ENCODE data around the gene PRKN.
A peak's percentile ranks its signal among the peaks of the same experiment; 100 is the strongest.

The PRKN gene

DNA sequence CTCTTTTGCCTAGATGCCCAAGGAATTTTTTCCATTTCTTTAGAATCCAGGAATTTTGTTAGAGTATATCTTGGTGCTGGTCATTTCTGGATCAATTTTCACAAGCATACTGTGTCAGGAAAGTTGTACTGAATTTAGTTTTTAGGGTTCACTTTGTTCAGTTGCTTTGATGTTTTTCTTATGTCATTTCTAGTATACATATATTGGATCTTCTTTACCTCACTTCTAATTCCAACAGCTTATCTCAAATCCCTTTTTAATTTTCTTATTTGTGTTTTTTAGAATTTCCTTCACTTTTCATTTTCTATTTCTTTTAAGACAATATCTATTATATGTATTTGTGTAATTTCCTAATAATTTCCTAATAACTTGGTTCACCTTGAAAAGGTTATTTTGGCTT is 1172.7 kb downstream of the PRKN start:
- no peak for DNase-seq

DNA sequence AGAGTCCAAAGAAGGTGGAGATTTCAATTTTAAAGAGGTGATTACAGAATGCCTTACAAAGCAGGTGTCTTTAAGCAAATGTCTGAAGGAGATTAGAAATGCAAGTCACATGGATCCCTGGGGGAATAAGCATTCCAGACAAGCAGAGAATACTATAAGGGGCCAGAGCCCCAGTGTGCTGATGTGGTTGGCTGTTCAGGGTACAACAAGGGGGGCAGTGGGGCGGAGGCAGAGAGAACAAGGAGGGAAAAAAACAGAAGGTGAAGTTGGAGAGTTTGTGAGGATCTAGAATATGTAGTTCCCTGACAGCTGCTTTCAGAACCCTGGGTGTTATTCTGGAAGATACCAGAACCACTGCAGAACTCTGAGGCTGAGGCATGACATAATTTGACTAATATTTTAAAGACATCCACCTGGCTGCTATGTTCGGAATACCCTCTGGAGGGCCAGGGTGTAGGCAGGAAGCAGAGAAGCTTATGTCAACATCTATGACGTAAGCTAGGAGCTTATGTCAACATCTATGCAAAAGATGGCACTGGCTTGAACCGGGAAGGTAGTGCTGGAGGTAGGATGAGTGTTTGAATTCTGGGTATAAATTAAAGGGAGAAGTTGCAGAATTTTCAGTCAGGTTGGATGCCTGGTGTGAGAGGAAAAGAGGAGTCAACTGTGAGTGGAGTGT is 1177.5 kb downstream of the PRKN start:
- DNase-seq: no peak

DNA sequence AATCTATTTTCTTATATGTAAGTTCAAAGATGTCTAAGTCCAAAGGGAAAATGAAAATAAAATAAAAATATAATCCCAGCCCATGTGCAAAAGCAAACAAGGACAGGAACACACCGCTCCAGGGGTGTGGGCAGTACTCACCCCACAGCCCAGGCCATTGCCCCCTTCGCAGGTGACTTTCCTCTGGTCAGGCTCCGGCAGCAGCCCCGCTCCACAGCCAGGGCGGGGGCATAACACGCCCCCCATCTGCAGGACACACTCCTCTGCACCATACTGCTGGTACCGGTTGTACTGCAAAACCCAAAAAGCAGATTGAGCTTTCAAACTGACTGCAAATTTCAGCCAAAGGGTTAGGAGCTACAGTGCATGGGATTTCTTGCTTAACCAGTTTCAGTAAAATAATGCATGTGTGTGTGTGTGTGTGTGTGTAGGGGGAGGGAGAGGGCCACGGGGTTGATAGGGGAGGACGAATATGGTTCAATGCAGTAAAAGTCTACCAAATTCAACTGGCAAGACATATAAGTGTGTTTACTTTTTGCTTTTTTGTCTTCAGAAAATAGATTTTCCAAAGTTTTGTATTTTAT is 1178.8 kb downstream of the PRKN start:
- no peak for DNase-seq

DNA sequence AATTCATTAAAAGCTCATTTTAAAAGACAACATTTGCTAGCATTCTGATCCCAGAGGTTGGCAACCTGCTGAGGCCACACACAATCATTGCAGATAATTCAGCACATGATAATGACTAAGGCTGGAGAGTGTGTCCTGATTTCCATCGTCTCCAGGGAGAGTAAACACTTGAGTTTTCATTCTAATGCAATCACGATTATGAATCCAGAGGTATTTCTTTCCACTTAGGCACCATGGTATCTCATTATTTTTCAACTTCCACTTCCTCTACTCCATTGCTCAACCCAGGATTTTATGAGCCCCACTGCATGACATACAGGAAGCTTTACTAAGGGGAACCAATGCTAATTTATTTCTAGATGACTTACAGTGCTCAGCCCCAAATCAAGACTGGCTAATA is 1179.9 kb downstream of the PRKN start:
- DNase-seq: no peak

DNA sequence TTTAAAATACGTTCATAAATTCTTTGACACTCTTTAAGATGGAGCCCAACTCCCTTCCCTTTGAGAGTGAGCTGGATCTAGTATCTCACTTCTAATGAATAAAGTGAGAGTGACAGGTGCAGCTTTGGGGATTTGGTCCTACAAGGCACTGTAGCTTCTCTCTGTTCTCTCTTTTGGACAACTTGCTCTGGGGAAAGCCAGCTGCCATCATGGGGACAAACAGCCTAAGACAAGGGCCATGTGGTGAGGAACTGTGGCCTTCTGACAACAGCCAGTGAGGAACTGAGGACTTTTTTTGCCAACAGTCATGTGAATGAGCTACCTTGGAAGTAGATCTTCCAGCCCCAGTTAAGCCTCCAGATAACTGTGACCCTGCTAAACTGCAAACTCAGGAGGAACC is 1180.9 kb downstream of the PRKN start:
- no peak for DNase-seq

DNA sequence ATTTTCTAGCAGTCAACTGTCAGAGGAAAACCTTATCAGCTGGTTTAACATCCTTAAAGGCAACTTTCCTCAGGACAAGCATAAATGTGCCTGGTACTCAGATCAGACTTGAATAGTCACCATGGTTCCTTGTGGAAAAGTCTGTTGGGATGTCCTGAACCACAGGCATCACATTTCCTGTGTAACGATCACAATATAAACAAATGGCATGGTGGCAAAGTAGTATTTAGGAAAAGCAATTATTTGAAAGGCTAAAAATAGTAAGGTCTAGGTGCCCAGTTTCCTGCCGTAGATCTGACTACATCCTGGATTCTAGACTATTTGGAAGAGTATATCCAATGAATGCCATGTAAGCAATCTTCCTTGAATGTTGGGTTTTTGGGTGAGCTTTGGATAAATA is 1181.8 kb downstream of the PRKN start:
- no peak for DNase-seq

DNA sequence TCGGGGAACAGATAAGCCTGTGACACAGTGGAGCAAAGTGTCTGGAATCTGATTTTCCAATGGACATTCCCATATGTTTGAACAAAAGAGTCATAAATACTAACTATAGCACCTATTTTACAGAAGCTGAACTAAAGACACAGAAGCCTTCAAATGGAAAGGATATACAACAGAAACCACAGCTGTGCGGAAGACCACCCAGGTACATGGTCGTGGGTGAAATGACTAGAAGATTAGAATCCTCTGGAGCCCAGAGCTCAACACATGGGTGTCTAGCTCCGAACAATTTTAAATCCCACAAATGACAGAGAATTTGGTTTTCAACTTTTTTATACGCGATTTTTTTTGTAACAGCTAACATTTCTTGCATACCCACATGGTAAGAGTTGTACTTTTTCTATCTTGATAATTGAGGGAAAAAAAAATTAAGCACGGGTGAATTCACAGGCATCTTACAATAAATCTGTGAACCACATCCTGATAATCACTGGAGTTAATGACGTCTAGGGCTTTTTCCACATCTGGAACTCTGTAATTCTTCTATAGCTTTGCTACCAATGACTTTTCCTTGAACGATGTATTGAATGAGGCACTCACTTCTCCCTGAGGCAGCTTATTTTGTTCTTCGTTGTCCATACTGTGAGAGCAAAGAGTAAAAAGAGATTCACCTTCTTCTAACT is 1182.6 kb downstream of the PRKN start:
- no peak for DNase-seq

DNA sequence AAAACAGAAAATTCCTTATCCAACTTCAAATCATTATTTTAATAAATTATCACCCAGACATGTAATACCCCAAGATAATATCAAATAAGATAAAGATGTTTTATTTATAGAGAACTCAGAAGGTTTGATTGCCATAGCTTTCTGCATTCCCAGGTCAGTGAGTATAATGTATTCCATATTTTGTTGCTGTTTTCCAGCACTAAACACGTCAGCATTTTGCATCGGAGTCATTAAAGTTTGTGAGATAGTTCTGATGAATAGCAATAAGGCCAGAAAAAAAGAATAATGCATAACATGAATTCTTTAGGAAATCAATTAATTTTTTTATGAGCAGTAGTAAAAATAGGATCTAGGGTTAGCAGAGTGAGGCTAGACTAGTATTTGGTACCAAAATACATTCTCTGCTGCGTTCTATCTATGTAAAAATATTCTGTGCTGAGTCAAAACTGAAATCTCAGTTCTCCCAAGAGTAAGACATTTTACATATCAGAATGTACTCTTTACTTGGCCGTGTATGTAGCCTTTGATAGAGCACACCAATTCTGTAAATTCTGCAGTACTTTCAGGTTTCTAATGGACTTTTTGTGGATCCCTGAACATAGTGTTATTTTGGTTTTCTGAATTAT is 1183.8 kb downstream of the PRKN start:
- no peak for DNase-seq

DNA sequence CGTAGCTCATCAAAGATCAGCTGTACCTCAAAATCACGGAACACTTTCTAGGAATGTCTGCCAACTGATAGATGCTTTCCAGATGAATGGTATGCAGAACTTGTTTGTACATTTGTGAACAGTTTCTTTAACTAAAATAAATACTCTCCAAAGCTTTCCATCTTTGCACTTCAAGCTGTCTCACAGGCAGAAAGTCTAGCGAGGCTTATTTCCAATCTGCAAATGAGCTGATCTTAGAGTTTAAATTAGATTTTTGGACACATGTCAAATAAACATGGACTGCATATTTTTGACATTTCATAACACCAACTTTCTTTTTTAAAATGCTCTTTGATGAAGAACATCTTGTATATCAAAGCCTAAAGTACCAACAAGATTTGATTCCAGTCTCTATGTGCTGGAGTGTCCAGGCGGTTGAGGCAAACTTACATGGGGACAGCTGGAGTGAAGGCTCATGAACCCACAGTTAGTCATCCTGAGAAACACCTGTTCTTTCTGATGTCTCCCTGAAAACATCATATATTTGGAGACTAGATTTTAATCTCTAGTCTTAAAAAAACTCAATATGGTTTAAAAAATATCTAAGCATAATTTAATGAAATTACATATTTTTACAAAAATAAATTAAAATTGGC is 1185.1 kb downstream of the PRKN start:
- no peak for DNase-seq

DNA sequence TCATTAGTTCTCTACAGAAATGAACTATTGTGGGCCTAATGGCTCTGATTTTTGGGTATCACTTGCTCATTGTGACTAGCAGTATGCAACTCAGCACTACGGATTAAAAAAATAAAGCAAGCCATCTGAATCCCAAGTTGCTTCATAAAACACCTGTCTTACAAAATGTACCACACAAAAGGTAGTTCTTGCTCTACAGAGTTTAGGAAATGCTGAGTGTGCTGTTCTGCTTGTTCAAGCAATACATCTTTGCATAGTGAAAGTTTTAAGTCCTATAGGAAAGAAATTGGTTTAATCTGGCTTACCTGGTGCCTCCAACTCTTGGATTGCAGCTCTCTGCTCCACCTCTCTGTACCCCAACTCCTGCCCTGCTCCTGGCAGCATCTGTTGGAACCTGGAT is 1187.0 kb downstream of the PRKN start:
- no peak for DNase-seq

DNA sequence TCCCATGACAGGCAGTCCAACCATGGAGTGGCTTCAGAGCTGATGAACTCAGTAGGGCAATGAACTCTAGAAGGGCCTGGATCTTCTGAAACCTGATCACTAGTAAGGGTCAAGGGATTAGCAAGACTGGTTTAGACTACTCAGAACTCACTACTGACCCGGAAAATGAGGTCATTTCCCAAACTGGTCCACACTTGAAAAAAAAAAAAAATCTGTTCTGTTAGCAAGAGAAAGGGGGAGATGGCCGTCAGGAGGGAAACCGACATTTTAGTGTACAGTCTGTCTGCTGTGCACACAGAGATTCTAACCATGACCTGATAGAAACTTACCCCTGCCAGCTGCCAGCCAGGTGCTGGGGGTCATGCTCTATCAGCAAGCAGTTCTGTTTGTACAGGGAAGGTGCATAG is 1191.3 kb downstream of the PRKN start:
- no peak for DNase-seq

DNA sequence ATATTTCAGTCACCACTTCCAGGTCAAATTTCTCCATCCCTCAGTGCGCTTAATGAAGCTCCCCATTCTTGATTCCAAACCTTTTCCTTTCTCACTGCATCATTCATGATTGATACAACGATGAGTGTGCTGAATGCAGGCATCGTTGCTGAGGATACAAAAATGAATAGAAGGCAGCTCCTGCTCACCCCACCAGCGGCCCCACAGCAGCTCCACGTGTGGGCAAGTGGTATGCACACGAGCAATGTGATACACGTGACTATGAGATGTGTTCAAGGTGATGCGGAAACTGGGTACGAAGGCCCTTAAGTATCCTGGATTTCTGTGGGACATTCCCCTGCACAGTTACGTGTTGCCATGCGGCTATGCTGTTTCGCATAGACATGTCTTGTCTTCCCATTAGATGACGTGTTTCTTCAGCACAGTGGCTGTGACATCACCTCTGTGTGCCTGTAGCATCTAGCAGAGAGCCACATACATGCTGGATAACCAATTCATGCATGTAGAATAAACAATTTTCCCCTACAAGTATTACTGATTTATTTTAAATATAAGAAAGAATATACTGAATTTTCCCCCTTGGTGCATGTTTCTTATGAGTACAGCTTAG is 1193.2 kb downstream of the PRKN start:
- DNase-seq: peak in 1 of 6 experiments; percentile 0

DNA sequence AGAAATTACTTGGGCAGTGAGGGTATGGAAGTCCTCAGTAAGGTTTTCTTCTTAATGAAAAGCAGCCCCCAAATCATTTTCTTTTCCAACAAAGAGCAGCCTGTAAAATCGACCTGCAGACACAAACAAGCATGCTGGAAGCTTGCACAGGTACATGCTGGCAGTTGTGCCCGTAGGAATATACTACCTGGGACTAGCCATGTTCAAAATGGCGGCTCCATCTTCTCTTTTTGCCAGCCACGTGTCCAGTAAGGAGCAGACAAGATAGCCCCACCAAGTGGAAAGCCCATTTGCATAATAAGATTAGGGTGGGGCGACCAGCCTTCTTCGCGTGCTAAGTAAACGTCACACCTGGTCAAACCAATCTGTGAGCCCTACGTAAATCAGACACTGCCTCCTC is 1194.3 kb downstream of the PRKN start:
- DNase-seq: no peak

DNA sequence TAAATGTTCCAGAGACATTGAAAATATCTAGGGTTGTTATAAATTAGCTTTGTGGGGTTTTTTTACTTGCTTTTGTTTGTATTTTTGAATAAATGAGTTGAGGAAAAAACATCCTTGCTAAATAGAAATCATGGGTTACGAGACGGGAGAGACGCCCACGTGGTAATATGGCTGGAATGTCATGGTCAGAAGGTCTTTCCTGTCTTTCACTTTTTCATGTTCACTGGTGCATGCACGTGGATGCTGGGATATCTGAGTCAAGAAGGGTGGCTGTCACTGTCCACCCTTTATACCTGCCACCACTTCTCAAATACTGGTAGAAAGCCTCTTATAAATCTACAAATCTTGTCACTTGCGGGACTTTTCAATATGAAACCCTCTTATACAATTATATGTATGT is 1195.0 kb downstream of the PRKN start:
- DNase-seq: no peak

DNA sequence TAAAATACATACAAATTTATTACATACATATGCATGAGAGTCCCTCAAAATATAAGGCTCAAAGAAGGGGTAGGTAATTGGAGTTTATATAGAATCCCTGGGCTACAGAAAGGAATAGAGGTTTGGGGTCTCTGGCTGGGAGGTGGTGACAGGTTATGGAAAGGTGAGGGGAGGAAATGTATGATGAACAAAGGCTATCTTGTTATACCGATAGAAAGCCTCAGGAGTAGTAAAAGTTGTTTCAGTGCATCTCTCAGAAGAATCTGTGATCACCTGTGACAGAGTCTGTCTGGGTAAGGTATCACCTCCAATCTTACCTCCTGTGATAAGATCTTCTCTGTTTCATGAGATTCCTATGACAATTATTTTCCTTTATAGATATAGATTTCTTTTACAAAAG is 1200.8 kb downstream of the PRKN start:
- DNase-seq: no peak

DNA sequence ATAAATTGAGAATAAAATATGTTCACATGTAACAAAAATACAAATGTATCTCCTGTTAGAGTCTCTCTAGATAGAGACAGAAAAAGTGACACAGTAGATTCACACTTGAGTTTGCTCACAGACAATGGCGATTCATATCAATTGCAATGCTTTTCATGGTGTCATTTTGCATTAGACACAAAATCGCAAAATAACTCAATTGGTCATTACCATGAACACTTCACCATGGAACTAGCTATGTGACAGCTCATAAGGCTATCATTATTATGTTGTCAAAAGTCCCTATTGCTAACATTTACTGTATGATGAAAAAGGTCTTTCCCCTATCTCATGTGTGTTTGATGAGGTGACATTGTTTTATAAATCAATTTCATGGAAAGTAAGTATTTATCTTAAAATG is 1204.2 kb downstream of the PRKN start:
- no peak for DNase-seq

DNA sequence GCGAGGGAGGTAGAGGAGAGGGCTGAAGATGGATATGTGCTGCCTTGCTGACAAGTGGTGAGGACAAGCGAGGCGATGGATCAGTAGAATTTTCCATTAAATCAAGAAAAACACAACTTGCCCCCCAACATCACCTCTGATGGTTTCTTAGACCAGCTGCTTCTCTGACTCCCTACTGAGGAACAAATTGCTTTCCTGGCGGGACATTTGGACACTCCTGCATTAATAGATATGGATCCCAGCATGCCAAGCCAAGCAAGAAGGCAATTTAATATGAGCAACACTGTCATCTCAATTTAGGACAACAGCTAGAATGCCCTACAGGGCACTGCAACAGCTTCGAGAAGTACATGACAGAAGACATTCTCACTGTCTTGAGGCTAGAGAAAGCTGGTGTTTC is 1205.3 kb downstream of the PRKN start:
- DNase-seq: no peak

DNA sequence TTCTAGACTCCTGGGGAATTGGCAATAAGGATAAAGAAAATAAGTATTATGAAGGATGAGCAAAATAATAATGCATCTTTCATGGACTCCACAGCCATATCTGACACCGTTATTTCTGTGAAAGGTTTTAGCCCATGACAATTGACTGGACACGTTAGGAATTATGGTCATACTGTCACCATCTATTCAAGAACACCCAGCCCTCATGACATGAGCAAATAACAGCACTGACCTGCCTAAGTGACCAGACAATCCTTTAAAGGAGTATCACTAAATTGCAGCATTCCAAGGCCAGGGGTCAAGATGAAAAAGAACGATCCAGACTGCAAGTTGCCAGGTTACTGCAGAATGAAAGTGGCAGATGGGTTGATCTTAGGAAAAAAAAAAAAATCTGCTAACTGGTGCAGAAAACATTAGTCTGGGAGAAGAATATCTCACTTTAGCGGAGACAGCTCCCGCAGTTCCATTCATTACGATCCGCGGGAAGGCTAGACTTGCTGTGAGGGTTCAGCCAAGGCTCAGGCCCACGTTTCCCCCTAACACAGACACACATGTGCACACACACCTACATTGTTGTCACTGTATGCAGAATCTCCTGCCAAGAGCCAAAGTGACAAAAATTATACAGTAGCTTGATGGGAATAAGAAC is 1216.0 kb downstream of the PRKN start:
- DNase-seq: no peak

DNA sequence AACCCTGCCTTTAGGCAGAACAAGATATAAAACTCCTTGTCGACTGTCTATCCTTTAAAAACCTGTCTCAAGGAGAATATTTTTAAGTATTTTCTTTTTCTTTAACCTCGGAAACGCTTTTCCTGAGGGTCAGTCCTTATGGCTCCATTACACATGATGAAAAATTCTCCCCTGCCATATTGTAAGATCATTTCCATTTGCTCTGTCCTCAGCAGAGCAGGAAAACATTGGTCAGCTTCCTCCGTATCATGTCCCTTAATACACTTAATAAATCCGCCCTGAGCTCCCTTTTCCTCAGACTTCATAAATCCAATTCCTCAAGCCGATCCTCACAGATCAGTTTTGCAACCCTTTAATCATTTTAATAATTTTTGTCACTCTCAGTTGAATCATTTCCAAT is 1219.2 kb downstream of the PRKN start:
- DNase-seq: no peak

DNA sequence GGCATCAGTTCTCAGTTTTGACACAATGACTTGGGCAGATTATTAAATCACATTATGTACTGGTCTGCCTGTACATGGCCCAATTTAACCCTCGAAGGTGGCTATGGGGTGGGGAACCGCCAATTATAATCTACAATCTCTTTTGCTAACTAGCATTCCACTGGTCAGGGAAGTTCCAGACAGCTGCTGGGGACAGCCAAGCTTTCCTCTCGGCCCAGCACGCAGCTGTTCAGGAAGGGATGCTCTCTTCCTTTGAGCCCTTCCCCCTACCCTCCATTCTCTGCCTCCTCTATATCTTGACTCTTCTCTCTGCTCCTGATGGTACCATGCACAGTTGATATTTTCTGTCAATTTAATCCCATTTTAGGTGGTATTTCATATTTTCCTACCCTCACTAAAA is 1220.2 kb downstream of the PRKN start:
- no peak for DNase-seq

DNA sequence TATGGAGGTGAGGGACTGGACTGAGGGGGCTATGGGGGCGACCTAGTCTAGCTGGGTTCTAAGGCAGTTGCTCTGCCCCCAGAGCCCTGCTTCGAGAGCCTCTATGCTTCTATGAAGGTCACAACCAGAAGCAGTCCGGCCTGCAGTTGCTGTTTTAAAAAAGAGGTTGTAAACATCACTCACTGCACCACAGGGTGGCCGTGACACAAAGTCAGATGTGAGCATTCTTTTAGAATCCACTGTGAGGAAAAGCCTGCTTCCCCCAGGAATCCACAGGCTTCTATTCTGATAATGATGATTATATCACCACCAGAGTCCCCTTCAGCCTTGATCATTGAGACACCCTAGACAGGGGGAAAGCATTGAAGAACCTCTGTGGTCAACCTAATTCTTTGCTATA is 1224.0 kb downstream of the PRKN start:
- no peak for DNase-seq

DNA sequence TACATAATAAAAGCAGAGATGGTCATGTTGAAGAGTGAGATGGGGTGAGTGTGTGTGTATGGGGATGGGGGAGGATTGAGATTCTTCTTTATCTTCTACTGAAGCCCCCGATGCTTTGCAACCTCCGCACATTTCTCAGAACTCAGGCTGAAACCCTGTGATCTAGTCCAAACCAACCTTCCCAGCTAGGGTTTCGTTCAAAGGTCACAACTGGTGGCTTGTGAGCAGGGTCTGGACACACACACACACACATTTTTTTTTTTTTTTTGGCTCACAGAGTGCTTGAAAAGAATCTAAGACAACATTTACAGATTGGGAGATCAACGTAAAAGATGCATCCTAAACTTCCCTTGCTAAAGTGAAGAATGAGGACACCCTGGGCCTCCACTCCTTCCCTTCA is 1228.7 kb downstream of the PRKN start:
- DNase-seq: no peak

DNA sequence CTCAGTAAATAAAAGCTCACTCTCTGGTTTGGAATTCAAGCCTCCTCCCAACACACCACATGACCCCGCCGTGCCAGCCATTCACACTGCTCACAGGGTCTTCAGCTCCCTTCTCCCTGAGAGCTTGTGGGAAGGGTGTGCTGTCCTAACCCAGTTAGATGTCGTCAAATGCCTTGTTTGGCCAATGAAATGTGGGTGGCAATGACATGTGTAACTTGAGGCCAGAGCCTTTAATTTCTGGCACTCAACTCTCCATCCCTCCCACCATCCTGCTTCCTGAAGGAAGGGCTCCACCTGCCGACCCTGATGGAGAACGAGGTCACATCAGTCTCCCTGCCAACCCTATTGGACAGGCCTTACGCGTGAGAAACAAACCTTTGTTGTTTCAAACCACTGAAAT is 1229.2 kb downstream of the PRKN start:
- no peak for DNase-seq
